B cell (primary cell): ENCODE results near the gene PACRG. TPM values are rescaled to one million over a fixed set of nuclear protein-coding genes. Genes with fewer than 3 reads are reported as not detected.

Experiments used
- ATAC-seq: fragments of 200-7000 bp; cut with Tn5 transposase; one replicate; pipeline ENCODE4 v1.10.0; 2021; ENCODE audit warnings: low read depth, mild to moderate bottlenecking, moderate number of reproducible peaks, moderate library complexity
- CTCF ChIA-PET: fragments of 350-600 bp; sonication (Branson Sonifier 250); formaldehyde crosslinking; loops from one replicate; lab custom pipeline; 2021; ENCODE audit warnings: antibody characterized with exemption, inconsistent platforms; lab: Charles Lee
- POLR2A ChIA-PET: fragments of 350-600 bp; sonication (Branson Sonifier 250); formaldehyde crosslinking; loops from one replicate; lab custom pipeline; 2021; ENCODE audit warnings: antibody characterized with exemption; lab: Charles Lee
- DNase-seq: peaks from one replicate; pipeline ENCODE4 v3.0.0; 2013
- H2AFZ ChIP-seq: 2 replicates; pipeline ENCODE4 v1.6.1; 2012; ENCODE audit warnings: mild to moderate bottlenecking, low read depth, low read length; ENCODE audit not compliant: insufficient read depth, poor library complexity, severe bottlenecking
- H3K27ac ChIP-seq, 2 donors: 1 replicate in 1 of 2; 2 replicates in 1 of 2; pipeline ENCODE4 v1.5.1; 2012 to 2013; ENCODE audit warnings: low read length in 2 of 2, mild to moderate bottlenecking in 2 of 2, moderate library complexity in 1 of 2
- H3K27me3 ChIP-seq, 4 experiments: fragments of 200-600 bp in 1 of 4; sonication (generic) in 1 of 4; replicated peaks in 1 of 4; 1 replicate in 2 of 4; 2 replicates in 2 of 4; pipeline versions ENCODE4 v1.6.1 to v1.7.0; 2013 to 2016; ENCODE audit warnings: low read length in 3 of 4, mild to moderate bottlenecking in 2 of 4, mixed read lengths in 1 of 4, moderate library complexity in 1 of 4; ENCODE audit not compliant: insufficient read depth in 4 of 4, control insufficient read depth in 3 of 4; ENCODE audit errors: control extremely low read depth in 1 of 4
- H3K36me3 ChIP-seq, 2 experiments: replicated peaks in 1 of 2; 1 replicate in 1 of 2; 2 replicates in 1 of 2; pipeline versions ENCODE4 v1.6.1 to v1.7.1; 2013; ENCODE audit warnings: low read length in 1 of 2; ENCODE audit not compliant: insufficient read depth in 2 of 2, control insufficient read depth in 1 of 2; ENCODE audit errors: control extremely low read depth in 1 of 2, extremely low read depth in 1 of 2
- H3K4me1 ChIP-seq, 2 donors: fragments of 200-600 bp in 1 of 2; sonication (generic) in 1 of 2; 1 replicate in 1 of 2; 2 replicates in 1 of 2; pipeline versions ENCODE4 v1.5.1 to v1.6.1; 2013 to 2017; ENCODE audit warnings: low read length in 2 of 2; ENCODE audit not compliant: control insufficient read depth in 2 of 2, insufficient read depth in 2 of 2
- H3K4me2 ChIP-seq: replicated peaks from 2 replicates; pipeline ENCODE3; 2012; ENCODE audit warnings: mild to moderate bottlenecking, low read depth, low read length; ENCODE audit not compliant: poor library complexity, severe bottlenecking
- H3K4me3 ChIP-seq, 5 experiments: fragments of 200-600 bp in 1 of 5; sonication (generic) in 1 of 5; 1 replicate in 3 of 5; 2 replicates in 2 of 5; pipeline versions ENCODE4 v1.5.1 to v1.7.0; 2011 to 2016; ENCODE audit warnings: low read length in 4 of 5, mild to moderate bottlenecking in 4 of 5, low read depth in 2 of 5, control low read depth in 1 of 5, moderate library complexity in 1 of 5; ENCODE audit not compliant: insufficient read depth in 1 of 5; ENCODE audit errors: control extremely low read depth in 1 of 5, extremely low read depth in 1 of 5
- H3K79me2 ChIP-seq: fragments of 200-600 bp; sonication (generic); one replicate; pipeline ENCODE4 v1.6.0; 2016; ENCODE audit warnings: low read length; ENCODE audit not compliant: control insufficient read depth, insufficient read depth
- H3K9ac ChIP-seq: fragments of 200-600 bp; sonication (generic); 2 replicates; pipeline ENCODE4 v1.6.1; 2017; ENCODE audit warnings: mild to moderate bottlenecking, low read length, moderate library complexity
- H3K9me3 ChIP-seq, 3 donors: one replicate each; pipeline versions ENCODE4 v1.6.1 to v1.7.1; 2013; ENCODE audit warnings: low read length in 2 of 3; ENCODE audit not compliant: control insufficient read depth in 2 of 3, insufficient read depth in 1 of 3; ENCODE audit errors: control extremely low read depth in 1 of 3
- H4K20me1 ChIP-seq: 2 replicates; pipeline ENCODE4 v1.6.0; 2012; ENCODE audit warnings: mild to moderate bottlenecking, low read length; ENCODE audit not compliant: insufficient read depth, control insufficient read depth, poor library complexity, severe bottlenecking
- H3K27ac Mint-ChIP-seq: one replicate; pipeline ENCODE4 v1.8.0; 2021; ENCODE audit warnings: mixed read lengths
- H3K27me3 Mint-ChIP-seq: one replicate; pipeline ENCODE4 v1.8.0; 2021; ENCODE audit warnings: mixed read lengths
- H3K4me1 Mint-ChIP-seq: one replicate; pipeline ENCODE4 v1.8.0; 2021; ENCODE audit warnings: mixed read lengths
- H3K4me3 Mint-ChIP-seq: one replicate; pipeline ENCODE4 v1.8.0; 2021; ENCODE audit warnings: mixed read lengths
- H3K9me3 Mint-ChIP-seq: one replicate; pipeline ENCODE4 v1.8.0; 2022; ENCODE audit warnings: mixed read lengths; ENCODE audit not compliant: insufficient read depth
- EZH2 ChIP-seq: IDR thresholded peaks from 2 replicates; pipeline ENCODE4 v1.6.1; 2012; ENCODE audit warnings: borderline replicate concordance, low read depth, mild to moderate bottlenecking, moderate library complexity, low read length; ENCODE audit not compliant: insufficient read depth, poor library complexity, severe bottlenecking
- WGBS: methylation state at CpG from one replicate; pipeline ENCODE4 v1.1.5; 2013; ENCODE audit warnings: missing lambda C conversion rate; ENCODE audit not compliant: insufficient coverage; 5-methylcytosine and 5-hydroxymethylcytosine counted together
- intact Hi-C: fragments of 100-400 bp; cut with micrococcal nuclease; formaldehyde crosslinking; loops from one replicate; pipeline ENCODE4 v1.10.0; 2022
- polyA plus RNA-seq: library from polyadenylated mRNA; depleted of rRNA; stranded (reverse); fragments of >200 nt; gene quantifications from 2 replicates; pipeline ENCODE4 v1.2.3, GENCODE V29; 2012
- total RNA-seq, 2 donors: library from RNA; stranded (reverse); fragments of 120-200 nt in 1 of 2; gene quantifications; 1 replicate in 1 of 2; 2 replicates in 1 of 2; pipeline versions ENCODE4 v1.2.3 to v1.2.4, GENCODE V29; 2013 to 2022
- TF ChIP-seq, protein P1 (sequence below): fragments of 200-600 bp; IDR thresholded peaks from one replicate; pipeline ENCODE4 v1.8.0; 2022; ENCODE audit warnings: antibody characterized with exemption, mild to moderate bottlenecking

Gene PACRG
- total and polyA plus RNA-seq, 2 donors (not counting 1 experiment from before 2014, with no cell fraction given): not detected

DNA sequence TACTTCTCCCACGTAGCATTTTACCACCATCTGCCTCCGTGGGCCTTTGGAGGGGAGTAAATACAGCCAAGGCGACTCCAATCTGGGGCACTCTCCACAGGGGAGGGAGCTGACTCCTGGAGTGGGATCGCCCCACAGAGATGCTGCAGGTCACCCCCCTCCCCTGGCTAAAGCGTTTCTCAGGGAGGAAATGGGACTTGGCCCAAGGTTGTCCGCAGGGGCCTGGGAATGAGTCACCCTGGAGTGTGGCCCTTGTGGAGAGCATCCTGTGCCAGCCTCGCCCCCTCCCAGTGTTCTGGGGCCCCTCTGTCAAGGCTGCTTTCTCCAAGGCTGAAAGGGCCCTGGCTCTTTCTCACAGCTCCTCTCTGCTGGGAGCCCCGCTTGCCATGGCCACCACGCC is 602.2 kb downstream of the PACRG start:
- Mint-ChIP-seq H3K27me3 (peaks cover 20% of the 10 kb centered on the region), H3K4me1 (no peaks in the 10 kb centered on the region), H3K9me3 (peaks cover 5% of the 10 kb centered on the region), H3K4me3 (no peak overlapping the region), H3K27ac (no peak overlapping the region)
- H2AFZ ChIP-seq: no peak overlapping the region
- ATAC-seq (no peak), DNase-seq (no peak)
- WGBS: 90% methylated on average over 9 of the region's 9 CpGs
- no peaks in the 10 kb centered on the region for H4K20me1 ChIP-seq
- no peak overlapping the region for H3K9ac ChIP-seq
- ChIA-PET POLR2A (no interaction called here), CTCF (no interaction called here)
- TF ChIP-seq, protein P1, sequence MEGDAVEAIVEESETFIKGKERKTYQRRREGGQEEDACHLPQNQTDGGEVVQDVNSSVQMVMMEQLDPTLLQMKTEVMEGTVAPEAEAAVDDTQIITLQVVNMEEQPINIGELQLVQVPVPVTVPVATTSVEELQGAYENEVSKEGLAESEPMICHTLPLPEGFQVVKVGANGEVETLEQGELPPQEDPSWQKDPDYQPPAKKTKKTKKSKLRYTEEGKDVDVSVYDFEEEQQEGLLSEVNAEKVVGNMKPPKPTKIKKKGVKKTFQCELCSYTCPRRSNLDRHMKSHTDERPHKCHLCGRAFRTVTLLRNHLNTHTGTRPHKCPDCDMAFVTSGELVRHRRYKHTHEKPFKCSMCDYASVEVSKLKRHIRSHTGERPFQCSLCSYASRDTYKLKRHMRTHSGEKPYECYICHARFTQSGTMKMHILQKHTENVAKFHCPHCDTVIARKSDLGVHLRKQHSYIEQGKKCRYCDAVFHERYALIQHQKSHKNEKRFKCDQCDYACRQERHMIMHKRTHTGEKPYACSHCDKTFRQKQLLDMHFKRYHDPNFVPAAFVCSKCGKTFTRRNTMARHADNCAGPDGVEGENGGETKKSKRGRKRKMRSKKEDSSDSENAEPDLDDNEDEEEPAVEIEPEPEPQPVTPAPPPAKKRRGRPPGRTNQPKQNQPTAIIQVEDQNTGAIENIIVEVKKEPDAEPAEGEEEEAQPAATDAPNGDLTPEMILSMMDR: no peak
- TF ChIP-seq EZH2: no peak
- H3K4me3 ChIP-seq: no peak overlapping the region
- no peak overlapping the region for H3K27ac ChIP-seq
- peaks cover 0 to 6% (median 0%) of the 10 kb centered on the region in 4 experiments for H3K27me3 ChIP-seq
- H3K4me1 ChIP-seq: no peaks in the 10 kb centered on the region
- no peaks in the 10 kb centered on the region for H3K79me2 ChIP-seq
- intact Hi-C loops: no loop called here
- no peak overlapping the region for H3K4me2 ChIP-seq
- no peaks in the 10 kb centered on the region for H3K36me3 ChIP-seq
- H3K9me3 ChIP-seq: peaks cover 0 to 13% (median 0%) of the 10 kb centered on the region in 3 donors

DNA sequence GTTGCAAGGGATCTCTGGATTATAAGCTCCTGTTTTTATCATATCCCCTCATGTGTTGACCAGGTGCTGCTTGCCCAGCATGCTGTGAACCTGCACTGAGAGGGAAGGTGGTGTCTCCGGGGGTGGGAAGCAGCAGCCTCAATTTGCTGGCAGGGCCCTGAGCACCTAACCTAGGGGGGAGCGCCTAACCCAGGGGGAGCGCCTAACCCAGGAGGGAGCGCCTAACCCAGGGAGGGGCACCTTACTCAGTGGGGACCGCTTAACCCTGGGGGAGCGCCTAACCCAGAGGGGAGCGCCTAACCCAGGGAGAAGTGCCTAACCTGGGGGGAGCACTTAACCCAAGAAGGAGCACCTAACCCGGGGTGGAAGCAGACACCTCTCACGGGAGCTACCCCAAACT is 603.5 kb downstream of the PACRG start:
- ChIA-PET CTCF (interaction anchor here (1.0 kb wide), 1 partner anchor 12 kb away, joined by 3 read pairs; no protein-coding TSS in a partner anchor), POLR2A (no interaction called here)
- H2AFZ ChIP-seq: no peak overlapping the region
- no peak overlapping the region for H3K4me2 ChIP-seq
- H3K9ac ChIP-seq: no peak overlapping the region
- no peak overlapping the region for H3K4me3 ChIP-seq
- no peaks in the 10 kb centered on the region for H3K4me1 ChIP-seq
- H3K9me3 ChIP-seq: peaks cover 0 to 19% (median 0%) of the 10 kb centered on the region in 3 donors
- H3K27ac ChIP-seq: no peak overlapping the region
- TF ChIP-seq, protein P1: no peak
- no peak for TF ChIP-seq EZH2
- DNase-seq: no peak
- no peaks in the 10 kb centered on the region for H3K4me1 Mint-ChIP-seq
- H3K36me3 ChIP-seq: no peaks in the 10 kb centered on the region
- no peaks in the 10 kb centered on the region for H4K20me1 ChIP-seq
- WGBS: 83% methylated on average over 8 of the region's 9 CpGs
- H3K27me3 ChIP-seq: peaks cover 0 to 17% (median 2%) of the 10 kb centered on the region in 4 experiments
- ATAC-seq: no peak
- H3K4me3 Mint-ChIP-seq: no peak overlapping the region
- H3K27me3 Mint-ChIP-seq: peaks cover 17% of the 10 kb centered on the region
- H3K9me3 Mint-ChIP-seq: peaks cover 5% of the 10 kb centered on the region
- intact Hi-C loops: no loop called here
- no peak overlapping the region for H3K27ac Mint-ChIP-seq
- H3K79me2 ChIP-seq: no peaks in the 10 kb centered on the region
